B cell (primary cell): ENCODE measurements around the gene BEST1. TPM values are rescaled to one million over a fixed set of nuclear protein-coding genes. Genes with fewer than 3 reads are reported as not detected.
A peak's percentile ranks its signal among the peaks of the same experiment; 100 is the strongest.

ENCODE experiments used
- ATAC-seq: fragments of 200-7000 bp; cut with Tn5 transposase; one replicate; pipeline ENCODE4 v1.10.0; 2021; ENCODE audit warnings: low read depth, mild to moderate bottlenecking, moderate number of reproducible peaks, moderate library complexity
- CTCF ChIA-PET: fragments of 350-600 bp; sonication (Branson Sonifier 250); formaldehyde crosslinking; loops from one replicate; lab custom pipeline; 2021; ENCODE audit warnings: antibody characterized with exemption, inconsistent platforms; lab: Charles Lee
- POLR2A ChIA-PET: fragments of 350-600 bp; sonication (Branson Sonifier 250); formaldehyde crosslinking; loops from one replicate; lab custom pipeline; 2021; ENCODE audit warnings: antibody characterized with exemption; lab: Charles Lee
- DNase-seq: peaks from one replicate; pipeline ENCODE4 v3.0.0; 2013
- H2AFZ ChIP-seq: 2 replicates; pipeline ENCODE4 v1.6.1; 2012; ENCODE audit warnings: mild to moderate bottlenecking, low read depth, low read length; ENCODE audit not compliant: insufficient read depth, poor library complexity, severe bottlenecking
- H3K27ac ChIP-seq, 2 donors: 1 replicate in 1 of 2; 2 replicates in 1 of 2; pipeline ENCODE4 v1.5.1; 2012 to 2013; ENCODE audit warnings: low read length in 2 of 2, mild to moderate bottlenecking in 2 of 2, moderate library complexity in 1 of 2
- H3K27me3 ChIP-seq, 4 experiments: fragments of 200-600 bp in 1 of 4; sonication (generic) in 1 of 4; replicated peaks in 1 of 4; 1 replicate in 2 of 4; 2 replicates in 2 of 4; pipeline versions ENCODE4 v1.6.1 to v1.7.0; 2013 to 2016; ENCODE audit warnings: low read length in 3 of 4, mild to moderate bottlenecking in 2 of 4, mixed read lengths in 1 of 4, moderate library complexity in 1 of 4; ENCODE audit not compliant: insufficient read depth in 4 of 4, control insufficient read depth in 3 of 4; ENCODE audit errors: control extremely low read depth in 1 of 4
- H3K36me3 ChIP-seq, 2 experiments: replicated peaks in 1 of 2; 1 replicate in 1 of 2; 2 replicates in 1 of 2; pipeline versions ENCODE4 v1.6.1 to v1.7.1; 2013; ENCODE audit warnings: low read length in 1 of 2; ENCODE audit not compliant: insufficient read depth in 2 of 2, control insufficient read depth in 1 of 2; ENCODE audit errors: control extremely low read depth in 1 of 2, extremely low read depth in 1 of 2
- H3K4me1 ChIP-seq, 2 donors: fragments of 200-600 bp in 1 of 2; sonication (generic) in 1 of 2; 1 replicate in 1 of 2; 2 replicates in 1 of 2; pipeline versions ENCODE4 v1.5.1 to v1.6.1; 2013 to 2017; ENCODE audit warnings: low read length in 2 of 2; ENCODE audit not compliant: control insufficient read depth in 2 of 2, insufficient read depth in 2 of 2
- H3K4me2 ChIP-seq: replicated peaks from 2 replicates; pipeline ENCODE3; 2012; ENCODE audit warnings: mild to moderate bottlenecking, low read depth, low read length; ENCODE audit not compliant: poor library complexity, severe bottlenecking
- H3K4me3 ChIP-seq, 5 experiments: fragments of 200-600 bp in 1 of 5; sonication (generic) in 1 of 5; 1 replicate in 3 of 5; 2 replicates in 2 of 5; pipeline versions ENCODE4 v1.5.1 to v1.7.0; 2011 to 2016; ENCODE audit warnings: low read length in 4 of 5, mild to moderate bottlenecking in 4 of 5, low read depth in 2 of 5, control low read depth in 1 of 5, moderate library complexity in 1 of 5; ENCODE audit not compliant: insufficient read depth in 1 of 5; ENCODE audit errors: control extremely low read depth in 1 of 5, extremely low read depth in 1 of 5
- H3K79me2 ChIP-seq: fragments of 200-600 bp; sonication (generic); one replicate; pipeline ENCODE4 v1.6.0; 2016; ENCODE audit warnings: low read length; ENCODE audit not compliant: control insufficient read depth, insufficient read depth
- H3K9ac ChIP-seq: fragments of 200-600 bp; sonication (generic); 2 replicates; pipeline ENCODE4 v1.6.1; 2017; ENCODE audit warnings: mild to moderate bottlenecking, low read length, moderate library complexity
- H3K9me3 ChIP-seq, 3 donors: one replicate each; pipeline versions ENCODE4 v1.6.1 to v1.7.1; 2013; ENCODE audit warnings: low read length in 2 of 3; ENCODE audit not compliant: control insufficient read depth in 2 of 3, insufficient read depth in 1 of 3; ENCODE audit errors: control extremely low read depth in 1 of 3
- H4K20me1 ChIP-seq: 2 replicates; pipeline ENCODE4 v1.6.0; 2012; ENCODE audit warnings: mild to moderate bottlenecking, low read length; ENCODE audit not compliant: insufficient read depth, control insufficient read depth, poor library complexity, severe bottlenecking
- H3K27ac Mint-ChIP-seq: one replicate; pipeline ENCODE4 v1.8.0; 2021; ENCODE audit warnings: mixed read lengths
- H3K27me3 Mint-ChIP-seq: one replicate; pipeline ENCODE4 v1.8.0; 2021; ENCODE audit warnings: mixed read lengths
- H3K4me1 Mint-ChIP-seq: one replicate; pipeline ENCODE4 v1.8.0; 2021; ENCODE audit warnings: mixed read lengths
- H3K4me3 Mint-ChIP-seq: one replicate; pipeline ENCODE4 v1.8.0; 2021; ENCODE audit warnings: mixed read lengths
- H3K9me3 Mint-ChIP-seq: one replicate; pipeline ENCODE4 v1.8.0; 2022; ENCODE audit warnings: mixed read lengths; ENCODE audit not compliant: insufficient read depth
- CTCF ChIP-seq: fragments of 200-600 bp; IDR thresholded peaks from one replicate; pipeline ENCODE4 v1.8.0; 2022; ENCODE audit warnings: antibody characterized with exemption, mild to moderate bottlenecking
- EZH2 ChIP-seq: IDR thresholded peaks from 2 replicates; pipeline ENCODE4 v1.6.1; 2012; ENCODE audit warnings: borderline replicate concordance, low read depth, mild to moderate bottlenecking, moderate library complexity, low read length; ENCODE audit not compliant: insufficient read depth, poor library complexity, severe bottlenecking
- WGBS: methylation state at CpG from one replicate; pipeline ENCODE4 v1.1.5; 2013; ENCODE audit warnings: missing lambda C conversion rate; ENCODE audit not compliant: insufficient coverage; 5-methylcytosine and 5-hydroxymethylcytosine counted together
- intact Hi-C: fragments of 100-400 bp; cut with micrococcal nuclease; formaldehyde crosslinking; loops from one replicate; pipeline ENCODE4 v1.10.0; 2022
- polyA plus RNA-seq: library from polyadenylated mRNA; depleted of rRNA; stranded (reverse); fragments of >200 nt; gene quantifications from 2 replicates; pipeline ENCODE4 v1.2.3, GENCODE V29; 2012
- total RNA-seq, 2 donors: library from RNA; stranded (reverse); fragments of 120-200 nt in 1 of 2; gene quantifications; 1 replicate in 1 of 2; 2 replicates in 1 of 2; pipeline versions ENCODE4 v1.2.3 to v1.2.4, GENCODE V29; 2013 to 2022

Gene BEST1
- total and polyA plus RNA-seq, 2 donors (not counting 1 experiment from before 2014, with no cell fraction given), result 0.07 to 0.99 TPM

- Histone ChIP-seq H3K4me2 (peak overlapping the region; percentile 54), H3K79me2 (no peaks in the 10 kb centered on the region), H3K9me3 (no peaks in the 10 kb centered on the region), H3K9ac (no peak overlapping the region), H3K36me3 (no peaks in the 10 kb centered on the region), H3K4me3 (no peak overlapping the region), H4K20me1 (no peaks in the 10 kb centered on the region), H3K4me1 (peaks cover 7 to 9% of the 10 kb centered on the region in 2 donors), H3K27ac (no peak overlapping the region), H2AFZ (peak overlapping the region; percentile 26), H3K27me3 (no peaks in the 10 kb centered on the region)
- TF ChIP-seq EZH2 (no peak), CTCF (peak; percentile 90)
- Mint-ChIP-seq H3K9me3 (no peaks in the 10 kb centered on the region), H3K27ac (peak overlapping the region; percentile 3), H3K4me1 (peaks cover 8% of the 10 kb centered on the region), H3K4me3 (no peak overlapping the region), H3K27me3 (peaks cover 4% of the 10 kb centered on the region)
- POLR2A ChIA-PET, result interaction anchor here (0.8 to 1.5 kb wide), 5 partner anchors 17 to 75 kb away, joined by 3 to 11 read pairs (median 5); partner anchors contain the start of gene FTH1
- peak; percentile 90 for ATAC-seq
- intact Hi-C loops, result loop anchor here (1.0 kb wide), 4 partner anchors 48 to 150 kb away; no protein-coding TSS in a partner anchor
- peak; percentile 82 for DNase-seq
- CTCF ChIA-PET, result interaction anchor here (0.7 to 10.2 kb wide), 48 partner anchors 10 to 226 kb away, joined by 3 to 217 read pairs (median 5); partner anchors contain the start of genes FADS3, FEN1, FTH1 and TMEM258
- WGBS, result 0% methylated on average over 4 of the region's 8 CpGs
These were observed 2.5 kb upstream of the BEST1 start for GRCh38 chr11:61947486-61948210.

GRCh38 chr11:61948505-61948904, 1.6 kb upstream of the BEST1 start:
- H2AFZ ChIP-seq, result no peak overlapping the region
- H3K27me3 ChIP-seq, result no peaks in the 10 kb centered on the region
- intact Hi-C loops, result no loop called here
- ChIA-PET CTCF (interaction anchor here (0.6 to 10.2 kb wide), 30 partner anchors 10 to 168 kb away, joined by 3 to 217 read pairs (median 7); partner anchors contain the start of genes FADS3, FEN1, FTH1 and TMEM258), POLR2A (interaction anchor here (1.1 to 1.5 kb wide), 3 partner anchors 20 to 76 kb away, joined by 3 to 11 read pairs (median 10); partner anchors contain the start of gene FTH1)
- peaks cover 7 to 9% of the 10 kb centered on the region in 2 donors for H3K4me1 ChIP-seq
- H3K36me3 ChIP-seq, result no peaks in the 10 kb centered on the region
- no peak overlapping the region for H3K4me2 ChIP-seq
- H3K4me3 ChIP-seq, result no peak overlapping the region
- peaks cover 8% of the 10 kb centered on the region for H3K4me1 Mint-ChIP-seq
- H3K4me3 Mint-ChIP-seq, result no peak overlapping the region
- TF ChIP-seq EZH2, result no peak
- TF ChIP-seq CTCF, result no peak
- no peak overlapping the region for H3K27ac Mint-ChIP-seq
- no peak overlapping the region for H3K27ac ChIP-seq
- H3K79me2 ChIP-seq, result no peaks in the 10 kb centered on the region
- DNase-seq (no peak), ATAC-seq (no peak)
- no peaks in the 10 kb centered on the region for H3K9me3 ChIP-seq
- no peaks in the 10 kb centered on the region for H3K9me3 Mint-ChIP-seq
- H3K27me3 Mint-ChIP-seq, result peaks cover 4% of the 10 kb centered on the region
- no peak overlapping the region for H3K9ac ChIP-seq
- no CpG with 5 or more reads among the region's 7 CpGs for WGBS
- H4K20me1 ChIP-seq, result no peaks in the 10 kb centered on the region
